GM21786 (cell line): ENCODE results near the gene ZNF420.

ENCODE experiments used
- ATAC-seq: cut with Tn5 transposase; IDR thresholded peaks from one replicate; pipeline ENCODE4 v1.9.1; 2021; ENCODE audit not compliant: unreplicated experiment

The ZNF420 gene

GRCh38 chr19:37136111-37136510 is 57.9 kb downstream of the ZNF420 start:
- ATAC-seq: no peak

- no peak for ATAC-seq
These were observed 70.0 kb downstream of the ZNF420 start for GRCh38 chr19:37148214-37148613.

GRCh38 chr19:37160153-37160552 is 81.9 kb downstream of the ZNF420 start:
- ATAC-seq: no peak

- ATAC-seq: no peak
These were observed 87.4 kb downstream of the ZNF420 start for GRCh38 chr19:37165635-37166034.

- ATAC-seq: peak; percentile 96
These were observed 94.4 kb downstream of the ZNF420 start, which contains the start of gene ZNF585A for GRCh38 chr19:37172368-37173366. TSS of gene ZNF585A (minus strand) at chr19:37172695. CDS start at chr19:37169910, 2,785 bp downstream.
